HG02678 (cell line): ENCODE results near the gene SCYGR3.
"Not testable (repeated sequence)": the region's sequence is repeated elsewhere in the genome, so short reads cannot be mapped to it uniquely, and the experiment has no call there.

Experiments used
- ATAC-seq: cut with Tn5 transposase; IDR thresholded peaks from one replicate; pipeline ENCODE4 v1.9.1; 2021; ENCODE audit warnings: mild to moderate bottlenecking, moderate library complexity; ENCODE audit not compliant: unreplicated experiment

Gene SCYGR3

DNA sequence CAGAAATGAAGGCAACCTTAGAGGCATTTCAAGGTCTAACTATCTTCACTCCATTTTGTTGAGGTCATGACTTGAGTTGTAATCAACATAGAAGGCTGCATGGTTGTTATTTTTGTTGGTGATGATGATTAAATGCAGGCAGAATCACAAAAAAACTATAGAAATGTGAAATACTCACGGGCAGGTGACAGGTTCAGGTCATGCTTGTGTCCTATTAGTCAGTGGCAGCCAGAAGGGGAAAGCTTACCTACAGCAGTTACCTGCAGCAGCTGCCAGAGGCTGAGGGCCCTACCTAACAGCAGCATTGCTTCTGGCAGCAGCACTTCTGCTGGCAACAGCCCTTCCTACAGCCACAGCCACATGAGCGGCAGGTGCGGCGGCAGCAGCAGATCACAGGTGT is 394 bp downstream of the SCYGR3 start:
- no peak for ATAC-seq

DNA sequence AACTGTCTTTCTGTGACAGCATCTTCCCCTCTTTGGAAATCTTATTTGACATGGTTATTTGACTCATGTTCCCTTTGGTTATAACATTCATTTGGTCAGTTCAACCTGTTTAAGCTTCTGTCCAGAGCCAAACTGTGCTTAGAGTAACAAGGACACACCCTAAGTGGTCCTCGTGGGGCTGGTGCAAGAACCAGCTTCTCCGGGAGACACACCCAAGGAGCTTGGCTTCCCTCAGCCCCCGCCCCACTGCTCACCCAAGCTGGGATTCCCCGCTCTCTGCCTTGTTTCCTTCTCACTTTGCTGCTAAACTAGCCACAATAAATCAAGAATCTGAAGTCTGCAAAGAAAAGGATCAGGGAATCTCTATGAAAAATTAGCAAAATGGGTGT is 1.4 kb downstream of the SCYGR3 start:
- ATAC-seq, result no peak

DNA sequence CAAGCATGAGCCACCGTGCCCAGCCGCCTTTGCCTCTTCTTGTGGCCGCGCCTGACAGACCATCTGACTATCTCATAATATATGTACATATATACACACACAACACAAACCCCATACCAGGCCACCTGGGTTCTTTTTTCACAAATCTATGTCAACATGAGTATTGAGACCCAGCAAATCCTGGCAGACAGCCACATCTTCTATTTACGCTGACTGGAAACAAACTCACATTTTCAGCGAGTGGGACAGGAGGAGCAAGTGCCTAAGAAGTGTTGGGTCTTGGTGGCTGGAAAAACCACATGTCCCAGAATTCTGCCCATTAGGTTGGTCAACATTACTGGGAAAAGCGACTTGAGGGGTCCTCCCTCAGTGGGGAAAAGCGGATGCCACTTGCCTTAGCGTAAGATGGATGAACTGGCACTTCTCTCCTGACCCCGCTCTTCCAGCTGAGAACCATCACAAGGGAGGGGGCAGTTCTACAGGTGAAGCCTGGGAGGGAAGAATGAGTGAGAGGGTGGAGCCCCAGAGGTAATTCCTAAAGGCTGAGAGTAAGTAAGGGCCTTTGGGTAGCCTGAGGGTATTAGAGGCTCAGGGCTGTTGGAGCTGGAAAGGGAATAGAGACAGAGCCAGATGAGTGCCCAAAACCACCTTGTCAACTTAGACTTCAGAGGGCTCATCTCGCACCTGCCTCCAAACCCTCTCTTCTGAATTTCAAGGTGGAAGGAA is 1.9 kb downstream of the SCYGR3 start:
- ATAC-seq, result no peak

DNA sequence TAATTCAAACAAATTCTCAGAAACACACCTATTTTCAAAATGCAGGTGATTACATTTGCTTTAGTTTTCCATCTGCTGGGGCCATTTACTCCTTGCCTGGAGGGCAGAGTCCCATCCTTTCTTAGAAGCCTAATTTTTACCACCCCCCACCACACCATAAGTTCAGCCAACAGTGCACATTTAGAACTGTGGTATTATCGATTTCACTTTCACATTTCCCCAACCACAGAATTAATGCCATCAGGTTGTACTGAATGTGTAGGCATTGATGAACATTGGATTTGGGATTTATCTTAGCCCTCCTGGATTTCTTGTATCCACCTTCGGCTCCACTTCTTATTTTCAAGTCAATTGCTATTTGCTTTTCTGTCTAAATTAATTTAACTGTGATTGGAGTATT is 4.5 kb downstream of the SCYGR3 start:
- no peak for ATAC-seq

DNA sequence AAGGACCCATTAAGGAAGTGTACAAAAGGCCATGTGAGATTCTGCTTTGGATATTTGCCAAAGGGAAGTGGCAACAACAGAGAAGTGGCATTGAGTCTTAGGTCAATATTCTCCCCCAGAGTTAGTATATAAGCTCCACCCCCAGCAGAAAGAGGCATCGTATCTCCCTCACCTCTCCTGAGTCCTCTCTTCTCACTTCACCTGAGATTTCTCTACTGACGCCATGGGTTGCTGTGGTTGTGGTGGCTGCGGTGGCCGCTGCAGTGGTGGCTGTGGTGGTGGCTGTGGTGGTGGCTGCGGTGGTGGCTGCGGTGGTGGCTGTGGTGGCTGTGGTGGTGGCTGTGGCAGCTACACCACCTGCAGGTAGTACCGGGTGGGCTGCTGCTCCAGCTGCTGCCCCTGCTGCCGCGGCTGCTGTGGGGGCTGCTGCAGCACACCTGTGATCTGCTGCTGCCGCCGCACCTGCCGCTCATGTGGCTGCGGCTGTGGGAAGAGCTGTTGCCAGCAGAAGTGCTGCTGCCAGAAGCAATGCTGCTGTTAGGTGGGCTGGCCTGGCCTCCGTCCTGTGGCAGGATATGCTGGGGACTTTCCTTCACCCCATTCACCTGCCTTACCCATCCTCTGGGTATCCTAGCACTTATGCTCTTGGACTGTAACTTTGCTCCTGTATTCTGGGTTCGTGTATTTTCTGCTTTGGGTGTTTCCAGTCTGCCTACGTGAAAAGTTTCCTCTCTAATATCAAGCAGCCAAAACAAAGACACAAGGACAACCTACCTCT is 5.9 kb downstream of the SCYGR3 start:
- no peak for ATAC-seq

DNA sequence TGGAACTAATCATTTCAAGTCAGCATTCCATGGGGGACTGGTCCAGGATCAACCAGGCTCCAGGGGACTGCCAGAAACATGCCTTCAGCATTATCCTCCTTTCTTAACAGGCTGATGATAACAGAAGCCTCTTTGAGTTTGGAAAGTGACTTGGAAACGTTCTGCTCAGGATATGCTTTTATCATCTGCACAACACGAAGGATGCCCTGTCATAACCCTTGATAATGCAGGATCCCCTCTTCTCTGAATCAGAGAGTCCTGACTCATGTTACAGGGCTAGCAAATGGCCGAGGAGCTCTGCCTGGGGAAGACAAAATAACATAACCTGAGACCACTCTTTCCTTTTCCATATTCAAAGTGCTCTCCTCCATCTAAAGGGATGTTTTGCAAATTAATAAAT is 6.7 kb downstream of the SCYGR3 start:
- no peak for ATAC-seq

DNA sequence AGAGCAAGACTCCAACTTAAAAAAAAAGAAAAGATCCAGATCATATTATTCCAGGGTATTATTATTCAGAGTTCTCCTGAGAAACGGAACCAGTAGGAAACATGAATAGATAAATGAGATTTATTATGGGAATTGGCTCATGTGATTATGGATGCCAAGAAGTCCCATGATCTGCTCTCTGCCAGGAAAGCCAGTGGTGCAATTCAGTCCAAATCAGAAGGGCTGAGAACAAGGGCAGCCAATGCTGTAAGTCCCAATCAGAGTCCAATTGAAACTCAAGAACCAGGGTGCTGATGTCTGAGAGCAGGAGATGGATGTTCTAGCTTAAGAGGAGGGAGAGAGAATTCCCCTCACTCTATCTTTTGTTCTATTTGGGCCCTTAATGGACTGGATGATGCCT is 8.2 kb downstream of the SCYGR3 start:
- ATAC-seq, result no peak

DNA sequence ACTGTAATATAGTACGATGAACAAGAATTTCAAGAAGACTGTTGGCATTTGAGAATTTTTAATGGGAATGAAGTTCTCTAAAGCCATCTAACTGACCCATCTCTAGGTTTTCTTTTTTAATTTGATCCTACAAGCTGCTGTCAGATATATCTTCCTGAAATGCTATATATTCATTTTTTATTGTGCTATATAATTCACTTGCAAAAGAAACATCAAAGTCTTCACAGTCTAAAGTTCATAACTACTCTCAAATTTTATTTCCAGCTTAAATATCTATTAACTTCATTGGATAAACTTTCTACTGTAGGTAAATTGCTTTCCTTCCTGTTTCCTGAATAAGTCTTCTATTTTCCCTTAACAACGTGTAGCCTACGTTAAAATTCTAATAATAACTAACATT is 12.3 kb downstream of the SCYGR3 start:
- ATAC-seq, result no peak

DNA sequence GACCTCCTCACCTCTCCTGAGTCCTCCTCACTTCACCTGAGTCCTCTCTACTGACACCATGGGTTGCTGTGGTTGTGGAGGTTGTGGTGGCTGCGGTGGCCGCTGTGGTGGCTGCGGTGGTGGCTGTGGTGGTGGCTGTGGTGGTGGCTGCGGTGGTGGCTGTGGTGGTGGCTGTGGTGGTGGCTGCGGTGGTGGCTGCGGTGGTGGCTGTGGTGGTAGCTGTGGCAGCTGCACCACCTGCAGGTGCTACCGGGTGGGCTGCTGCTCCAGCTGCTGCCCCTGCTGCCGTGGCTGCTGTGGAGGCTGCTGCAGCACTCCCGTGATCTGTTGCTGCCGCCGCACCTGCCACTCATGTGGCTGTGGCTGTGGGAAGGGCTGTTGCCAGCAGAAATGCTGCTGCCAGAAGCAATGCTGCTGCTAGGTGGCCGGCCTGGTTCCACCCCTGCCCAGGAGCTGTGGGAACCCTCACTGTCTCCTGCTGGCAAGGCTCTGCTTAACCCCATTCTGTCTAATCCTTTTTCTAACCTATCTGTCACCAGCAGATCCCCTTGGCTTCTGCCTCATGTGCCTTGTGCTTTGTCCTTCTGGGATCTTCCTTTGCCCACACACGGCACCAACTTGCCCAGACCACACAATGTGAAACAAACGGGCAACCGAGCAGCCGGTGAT is 15.7 kb downstream of the SCYGR3 start, which contains the start of gene SCYGR2:
Gene SCYGR2, plus strand, starts transcription at position 59 of the 669 bp plus-strand sequence. Its CDS starts 0 bp downstream, at position 59.
- ATAC-seq, result not testable (repeated sequence)

DNA sequence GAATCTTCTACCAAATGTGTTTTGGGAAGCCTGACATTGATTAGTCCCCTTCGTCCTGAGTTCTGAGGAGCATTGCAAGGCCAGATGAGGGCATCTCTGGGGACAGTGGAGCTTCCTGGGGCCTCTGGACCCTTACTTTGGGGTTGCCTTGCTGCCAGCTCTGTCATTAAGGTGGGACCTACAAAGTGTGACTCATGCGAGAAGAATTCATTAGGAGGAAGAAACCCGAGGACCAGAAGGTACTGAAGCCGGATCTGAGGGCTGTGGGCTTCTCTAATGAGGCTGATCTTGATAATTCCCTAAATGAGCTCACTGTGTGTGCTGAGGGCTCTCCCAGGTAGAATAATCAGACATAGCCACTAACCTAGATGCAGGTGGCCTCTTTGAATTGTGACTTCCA is 16.6 kb downstream of the SCYGR3 start:
- no peak for ATAC-seq

DNA sequence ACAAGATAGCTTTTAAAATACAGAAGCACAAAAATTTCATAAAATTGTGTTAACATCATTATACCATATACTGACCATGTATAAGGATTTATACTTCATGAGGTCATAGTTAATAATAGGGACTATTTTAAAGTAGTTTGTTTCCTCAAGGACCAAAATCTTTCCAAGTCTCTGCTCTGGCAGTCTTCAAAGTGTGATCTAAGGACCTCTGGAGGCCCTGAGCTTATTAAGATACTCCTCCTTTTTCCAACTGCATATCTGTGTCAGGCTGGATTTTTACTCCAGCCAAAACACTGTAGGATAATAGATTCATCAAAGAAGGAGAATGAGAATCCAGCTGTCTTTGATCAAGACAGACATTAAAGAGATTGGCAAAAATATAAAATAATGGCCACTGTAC is 17.6 kb downstream of the SCYGR3 start:
- no peak for ATAC-seq

DNA sequence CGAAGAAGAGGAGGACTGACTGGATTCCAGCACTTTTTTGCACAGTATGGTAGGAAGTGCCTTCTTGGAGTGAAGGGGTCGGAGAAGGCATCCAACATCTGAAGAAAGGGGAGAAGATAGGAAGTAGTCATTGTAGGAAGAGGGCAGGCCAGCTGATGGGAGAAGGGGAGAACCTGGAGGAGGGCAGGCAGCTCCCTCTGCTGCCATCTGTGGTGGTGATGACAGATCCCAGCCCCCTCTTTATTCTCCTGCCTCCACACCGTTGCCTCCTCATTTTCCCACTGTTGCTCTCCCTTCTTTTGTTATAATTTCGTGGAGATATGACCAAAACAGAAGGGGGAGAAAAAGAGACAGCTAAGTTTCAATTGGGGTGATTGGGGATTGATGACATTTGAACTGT is 18.8 kb downstream of the SCYGR3 start:
- ATAC-seq, result no peak

DNA sequence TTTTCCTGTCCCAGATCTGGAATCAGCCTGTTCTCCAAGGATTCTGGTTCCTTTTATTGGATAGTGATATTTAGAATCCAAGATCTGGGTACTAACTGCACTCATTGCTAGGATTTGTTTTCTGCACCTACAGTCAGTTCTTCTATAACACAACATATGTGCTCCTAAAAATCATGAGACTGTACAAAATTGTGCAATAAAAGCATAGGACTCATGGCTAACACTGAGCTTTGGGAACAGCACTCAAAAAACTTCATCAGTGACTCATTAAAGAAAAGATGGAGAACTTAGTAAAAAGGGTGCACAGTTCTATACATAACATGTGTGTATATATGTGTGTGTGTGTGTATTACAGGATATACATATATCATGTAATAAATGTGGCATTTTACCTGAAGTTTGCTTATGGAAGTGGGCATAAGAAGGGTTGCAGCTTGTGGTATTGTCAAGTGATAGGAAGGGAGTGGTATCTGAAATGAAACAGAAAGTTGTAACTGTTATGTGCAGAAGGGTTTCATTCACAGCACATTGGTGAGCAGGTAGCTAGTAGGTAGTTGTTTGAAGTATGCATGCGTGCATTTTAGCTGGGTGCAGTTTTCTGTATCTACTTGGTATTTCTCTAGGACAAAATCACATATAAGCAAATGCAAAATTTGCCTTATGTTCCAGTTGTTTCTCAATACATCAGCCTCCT is 21.8 kb downstream of the SCYGR3 start:
- peak; percentile 78 for ATAC-seq

DNA sequence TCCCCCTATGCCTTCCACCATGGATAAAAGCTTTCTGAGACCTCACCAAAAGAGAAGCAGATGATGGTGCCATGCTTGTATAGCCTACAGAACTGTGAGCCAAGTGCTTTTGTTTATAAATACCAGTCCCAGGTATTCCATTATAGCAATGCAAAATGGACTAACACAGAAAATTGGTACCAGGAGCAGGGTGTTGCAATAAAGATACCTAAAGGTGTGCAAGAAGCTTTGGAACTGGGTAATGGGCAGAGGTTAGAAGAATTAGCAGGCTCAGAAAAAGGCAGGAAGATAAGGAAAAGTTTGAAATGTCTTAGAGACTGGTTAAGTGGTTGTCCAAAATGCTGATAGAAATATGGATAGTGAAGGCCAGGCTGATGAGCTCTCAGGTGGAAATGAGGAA is 32.3 kb downstream of the SCYGR3 start:
- no peak for ATAC-seq

DNA sequence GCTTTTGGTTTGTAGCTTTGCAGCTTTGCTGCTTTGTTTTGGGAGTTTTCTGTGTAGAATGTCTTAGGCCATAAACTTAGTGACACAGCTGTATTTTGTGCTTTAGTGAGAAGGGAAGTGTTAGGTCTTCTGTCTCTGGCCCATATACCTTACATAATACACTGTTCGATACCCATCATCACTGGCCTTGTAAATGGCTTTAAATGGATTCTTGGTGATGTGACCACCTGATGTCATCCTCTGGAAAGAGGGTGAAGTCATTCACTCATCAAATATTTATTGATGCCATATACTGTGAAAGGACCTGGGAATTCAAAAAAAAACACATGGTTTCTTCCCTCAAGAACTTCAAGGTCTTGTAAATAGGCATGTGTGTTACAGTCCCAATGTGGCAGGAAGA is 34.8 kb downstream of the SCYGR3 start:
- no peak for ATAC-seq

DNA sequence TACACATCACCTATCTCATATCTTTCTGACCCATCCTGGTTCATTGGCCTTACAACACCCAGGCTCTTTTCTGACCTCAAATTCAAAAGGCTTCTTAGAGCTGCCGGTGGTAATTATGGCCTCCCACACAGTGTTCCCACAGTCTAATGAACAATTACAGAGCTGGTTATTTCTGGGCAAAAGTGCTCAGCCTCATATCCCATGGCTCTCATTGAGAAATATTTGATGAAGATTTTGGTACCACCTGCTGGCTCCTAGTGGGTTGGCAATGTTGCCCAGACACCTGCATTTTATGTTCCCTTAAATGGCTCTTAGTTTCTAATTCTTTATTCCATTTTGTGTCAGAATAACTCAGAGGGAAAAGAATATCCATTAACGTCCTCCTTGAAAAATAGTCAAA is 36.0 kb downstream of the SCYGR3 start:
- ATAC-seq, result no peak

DNA sequence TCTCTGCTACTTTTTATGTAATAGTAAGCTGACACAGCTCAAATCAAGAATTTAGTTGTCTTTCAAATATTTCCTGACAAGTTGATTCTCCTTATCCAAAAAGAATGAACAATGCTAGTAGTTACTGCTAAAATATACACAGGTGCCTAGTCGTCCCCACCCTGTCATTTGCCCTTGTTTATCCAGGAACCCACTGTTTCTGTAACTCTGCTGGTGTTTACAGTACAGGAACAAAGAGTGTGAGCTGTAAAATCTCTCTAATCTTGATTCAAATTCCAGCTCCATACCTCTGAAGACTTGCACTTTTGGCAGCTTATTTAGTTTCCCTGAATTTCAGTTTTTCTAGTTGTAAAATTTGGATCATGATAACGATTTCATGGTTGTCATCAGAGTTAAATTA is 37.1 kb downstream of the SCYGR3 start:
- ATAC-seq, result no peak

DNA sequence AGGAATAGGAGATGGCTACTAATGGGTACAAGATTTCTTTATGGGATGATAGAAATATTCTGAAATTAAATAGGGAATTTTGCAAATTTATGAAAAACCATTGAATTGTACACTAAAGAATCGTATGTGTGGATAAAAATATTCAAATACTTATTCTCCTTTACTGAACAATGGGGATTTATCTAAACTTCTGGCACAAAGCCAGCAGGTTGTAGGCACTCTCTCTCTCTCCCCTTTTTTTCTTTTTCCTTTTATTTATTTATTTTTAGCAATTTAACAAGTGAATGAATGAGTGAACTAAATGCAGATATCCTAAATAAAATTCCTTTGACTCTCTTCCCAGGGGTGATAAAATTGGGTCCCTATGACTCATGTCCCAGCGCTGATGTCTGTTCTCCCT is 37.8 kb downstream of the SCYGR3 start:
- no peak for ATAC-seq

DNA sequence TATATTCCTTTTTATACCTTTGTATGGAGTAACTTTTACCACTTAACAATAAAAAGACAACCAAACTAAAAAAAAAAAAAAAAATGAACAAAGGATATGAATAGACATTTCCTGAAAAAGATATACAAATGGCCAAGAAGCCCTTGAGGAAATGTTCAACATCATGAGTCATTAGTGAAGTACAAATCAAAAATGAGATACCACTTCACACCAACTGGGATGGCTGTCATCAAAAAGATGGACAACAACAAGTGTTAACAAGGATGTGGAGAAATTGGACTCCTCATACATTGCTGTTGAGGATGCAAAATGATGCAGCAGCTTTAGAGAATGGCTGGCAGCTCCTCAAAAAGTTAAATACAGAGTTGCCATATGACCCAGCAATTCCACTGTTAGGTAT is 38.5 kb downstream of the SCYGR3 start:
- ATAC-seq, result no peak

DNA sequence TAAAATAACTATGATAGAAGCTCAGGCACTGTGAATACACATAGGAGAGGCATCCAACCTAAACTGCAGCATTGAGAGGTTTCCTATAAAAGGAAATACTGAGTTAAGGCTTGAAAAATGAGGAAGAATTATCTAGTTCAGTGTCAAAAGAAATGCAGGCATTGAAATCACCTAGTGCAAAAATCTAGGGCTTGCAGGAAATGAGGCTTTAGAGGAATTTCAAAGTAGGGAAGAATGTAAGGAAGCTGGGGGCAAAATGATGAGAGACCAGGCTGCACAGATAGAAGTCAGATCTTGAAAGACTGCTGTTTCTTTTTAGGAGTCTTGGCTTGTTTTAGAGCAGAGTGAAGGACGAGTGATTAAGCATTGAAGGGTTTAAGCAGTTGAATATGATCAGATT is 44.0 kb downstream of the SCYGR3 start:
- no peak for ATAC-seq

DNA sequence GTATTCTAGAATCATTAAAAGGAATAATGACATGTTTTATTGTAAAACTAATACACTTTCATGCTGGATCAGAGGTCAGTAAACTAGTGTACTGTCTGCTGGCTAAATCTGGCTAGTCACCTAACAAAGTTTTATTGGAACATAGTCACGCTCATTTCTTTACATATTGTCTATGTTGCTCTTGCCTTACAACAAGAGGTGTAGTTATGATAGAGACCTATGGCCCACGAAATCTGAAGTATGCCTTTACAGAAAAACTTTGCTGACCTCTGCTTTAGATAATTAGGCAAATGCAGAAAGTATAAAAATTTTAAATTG is 45.8 kb downstream of the SCYGR3 start:
- no peak for ATAC-seq

DNA sequence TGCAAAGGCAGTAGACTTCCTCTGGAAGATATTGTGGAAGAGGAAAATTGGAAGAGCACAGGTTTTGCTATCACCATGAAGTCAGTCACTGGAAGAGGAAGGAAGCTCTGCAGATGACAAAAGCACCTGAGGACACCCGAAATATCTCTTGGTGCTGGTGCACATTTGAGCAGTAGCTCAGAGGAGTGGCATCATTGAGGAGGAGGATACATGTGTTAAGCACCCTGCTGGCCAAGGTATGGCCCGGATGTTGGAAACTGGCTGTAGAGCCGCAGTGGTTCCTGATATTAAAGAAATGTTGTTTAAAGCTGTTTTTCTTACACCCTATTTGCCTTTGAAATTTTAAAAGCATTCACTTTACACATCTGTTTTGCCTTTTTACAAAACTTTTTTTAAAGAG is 48.6 kb downstream of the SCYGR3 start:
- ATAC-seq, result no peak
